T-helper 2 cell (primary cell): ENCODE measurements around the gene DDN.

Source experiments
- DNase-seq, 5 experiments: peaks; one replicate each; pipeline versions ENCODE4 v3.0.0 to v3.0.0-alpha.2; 2012 to 2022
- total RNA-seq, 2 donors: gene quantifications; one replicate each; lab custom pipeline; 2026; lab: John Stamatoyannopoulos, UW

Gene DDN
- 0 to 0.67 reads per million in 2 donors for total RNA-seq

GRCh38 chr12:48999371-49000131, at the start of gene DDN:
Gene DDN, minus strand, starts transcription at chr12:48999375. Its CDS starts 88 bp downstream, at chr12:48999287.
- peak in 2 of 5 experiments; percentile 41 to 66 for DNase-seq

GRCh38 chr12:49048953-49049352, 49.8 kb upstream of the DDN start:
- no peak for DNase-seq

GRCh38 chr12:49046129-49046895, 47.1 kb upstream of the DDN start:
- no peak for DNase-seq

- no peak for DNase-seq
Observed at GRCh38 chr12:49044660-49045059, 45.5 kb upstream of the DDN start.

GRCh38 chr12:49043856-49044258, 44.7 kb upstream of the DDN start:
- peak; percentile 65 to 78 (median 70) for DNase-seq

- DNase-seq = no peak
Observed at GRCh38 chr12:49043241-49043640, 44.1 kb upstream of the DDN start.

GRCh38 chr12:49041881-49042484, 42.8 kb upstream of the DDN start:
- DNase-seq = no peak

GRCh38 chr12:49041036-49041880, 42.1 kb upstream of the DDN start:
- DNase-seq = no peak

GRCh38 chr12:49040364-49040855, 41.2 kb upstream of the DDN start:
- DNase-seq = no peak

- no peak for DNase-seq
Observed at GRCh38 chr12:49039421-49040363, 40.5 kb upstream of the DDN start.

GRCh38 chr12:49038291-49038955, 39.2 kb upstream of the DDN start:
- no peak for DNase-seq

- DNase-seq = no peak
Observed at GRCh38 chr12:49037947-49038237, 38.7 kb upstream of the DDN start.

- no peak for DNase-seq
Observed at GRCh38 chr12:49037111-49037946, 38.2 kb upstream of the DDN start.

GRCh38 chr12:49036029-49036428, 36.9 kb upstream of the DDN start:
- no peak for DNase-seq

- no peak for DNase-seq
Observed at GRCh38 chr12:49034286-49034622, 35.1 kb upstream of the DDN start.

- DNase-seq = no peak
Observed at GRCh38 chr12:49033611-49034285, 34.6 kb upstream of the DDN start.

- DNase-seq = no peak
Observed at GRCh38 chr12:49032679-49033447, 33.7 kb upstream of the DDN start.

- DNase-seq = no peak
Observed at GRCh38 chr12:49032276-49032675, 33.1 kb upstream of the DDN start.
